Amygdala (tissue), 56 donors: ENCODE results near the gene EPS8L1.
"Not testable (repeated sequence)": the region's sequence is repeated elsewhere in the genome, so short reads cannot be mapped to it uniquely, and the experiment has no call there.

Source experiments
- DNase-seq, 56 donors: peaks; one replicate each; lab custom pipeline; 2025; lab: John Stamatoyannopoulos, UW

The EPS8L1 gene

GRCh38 chr19:55092423-55093318 lies 17.0 kb downstream of the EPS8L1 start:
- no peak for DNase-seq

- no peak for DNase-seq
Measured at GRCh38 chr19:55094456-55095259, 19.0 kb downstream of the EPS8L1 start.

DNA sequence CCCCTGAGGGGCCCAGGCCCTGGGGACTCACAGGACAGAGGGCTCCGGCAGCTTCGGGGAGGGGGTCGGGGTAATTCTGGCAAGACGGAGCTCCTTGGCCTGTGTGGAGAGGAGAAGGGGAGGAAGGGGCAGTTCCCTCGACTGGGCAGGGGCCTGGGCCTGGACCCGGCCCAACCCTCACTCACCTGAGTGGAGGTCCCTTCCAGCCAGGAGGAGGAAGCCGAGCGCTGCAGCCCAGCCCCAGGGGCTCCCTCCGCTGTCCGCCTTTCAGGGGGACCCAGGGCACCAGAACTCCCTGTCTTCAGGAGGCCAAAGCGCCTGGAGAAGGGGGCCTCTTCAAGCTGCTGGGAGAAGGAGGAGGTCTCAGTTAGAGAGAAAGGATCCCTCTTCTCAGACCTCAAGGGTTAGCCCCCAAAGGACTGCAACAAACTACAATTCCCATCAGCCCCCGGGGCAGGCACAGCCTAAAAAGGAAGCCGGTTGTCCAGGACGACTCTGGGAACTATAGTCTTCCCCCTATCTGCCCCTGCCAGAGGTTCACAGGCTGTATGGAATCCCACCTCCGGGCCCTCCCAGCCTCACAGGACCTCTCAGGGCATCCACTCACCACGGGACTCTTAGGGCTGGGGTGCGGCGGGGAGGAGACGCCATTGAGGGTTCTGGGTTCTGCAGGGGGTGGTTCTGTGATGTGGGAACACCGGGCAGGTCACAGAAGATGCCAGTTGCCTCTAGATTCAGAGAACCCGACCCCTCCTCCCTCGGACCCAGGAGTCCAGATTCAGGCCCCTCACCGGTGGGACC lies 19.8 kb downstream of the EPS8L1 start:
- DNase-seq = no peak

DNA sequence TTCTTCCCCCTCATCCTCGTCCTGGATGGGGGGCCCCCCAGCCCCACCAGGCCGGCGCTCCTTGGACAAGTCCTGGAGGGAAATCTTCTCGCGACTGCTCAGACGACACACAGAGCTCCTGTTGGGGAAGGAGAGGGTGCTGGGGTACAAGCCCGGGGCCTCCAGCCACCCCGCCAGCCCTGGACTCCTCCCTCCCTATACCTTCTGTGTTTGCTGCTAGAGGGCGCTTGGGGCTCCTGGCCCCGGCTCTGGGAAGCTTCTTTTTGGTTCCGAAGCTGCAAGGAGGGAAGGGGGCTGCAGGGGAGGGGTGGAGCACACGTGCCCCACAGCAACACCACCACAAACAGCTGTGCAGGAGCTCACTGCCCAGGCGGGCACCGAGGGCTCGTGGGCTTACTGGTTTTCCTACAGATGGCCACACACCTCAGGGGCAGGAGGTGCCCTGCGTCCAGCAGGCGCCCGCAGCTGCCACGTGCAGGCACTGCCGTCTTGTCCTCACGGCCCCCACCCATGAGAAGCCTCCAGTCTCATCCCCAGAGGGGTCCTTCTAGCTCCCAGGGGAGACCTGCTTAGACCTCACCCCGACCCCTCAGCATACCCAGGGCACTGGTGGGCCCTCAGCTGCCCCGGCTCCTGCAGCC lies 20.5 kb downstream of the EPS8L1 start:
- no peak for DNase-seq

DNA sequence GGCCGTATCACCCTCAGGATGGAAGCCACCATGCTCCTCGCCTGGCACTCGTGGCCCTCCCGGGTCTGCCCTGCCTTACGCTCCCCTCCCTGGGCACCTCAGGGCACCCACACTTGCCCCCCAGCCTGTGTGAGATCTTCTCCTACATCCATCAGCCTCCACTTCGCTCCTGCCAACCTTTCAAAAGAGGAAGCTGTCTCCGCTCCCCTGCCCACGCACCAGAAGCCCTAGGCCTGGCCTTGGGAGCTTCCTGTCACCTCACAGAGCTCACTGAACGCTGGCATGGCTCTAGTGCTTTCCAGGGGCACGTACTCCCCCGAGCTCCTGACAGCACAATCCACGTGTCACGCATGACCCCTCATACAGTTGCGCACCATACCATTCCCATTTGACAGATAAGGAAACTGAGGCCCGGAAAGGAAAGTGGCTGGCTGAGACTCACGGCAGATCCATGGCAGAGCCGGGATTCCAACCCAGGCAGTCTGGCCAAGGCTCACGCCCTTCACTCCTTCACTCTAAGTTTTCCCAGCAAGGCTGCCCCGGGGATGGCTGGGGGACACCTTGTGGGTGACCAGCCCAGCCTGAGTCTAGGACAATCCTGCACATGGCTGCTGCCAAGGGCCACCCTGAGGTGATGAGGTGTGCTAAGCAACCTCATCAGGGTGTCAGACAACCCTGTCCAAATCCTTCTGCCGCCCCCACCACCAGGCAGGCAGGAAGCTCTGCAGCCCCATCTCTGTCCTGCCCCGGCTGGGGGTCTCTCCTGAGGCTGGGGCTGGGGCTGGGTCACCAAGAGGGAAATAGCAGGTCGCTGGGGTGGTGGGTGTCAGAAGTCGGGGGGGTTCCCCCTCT lies 22.4 kb downstream of the EPS8L1 start:
- no peak for DNase-seq

DNA sequence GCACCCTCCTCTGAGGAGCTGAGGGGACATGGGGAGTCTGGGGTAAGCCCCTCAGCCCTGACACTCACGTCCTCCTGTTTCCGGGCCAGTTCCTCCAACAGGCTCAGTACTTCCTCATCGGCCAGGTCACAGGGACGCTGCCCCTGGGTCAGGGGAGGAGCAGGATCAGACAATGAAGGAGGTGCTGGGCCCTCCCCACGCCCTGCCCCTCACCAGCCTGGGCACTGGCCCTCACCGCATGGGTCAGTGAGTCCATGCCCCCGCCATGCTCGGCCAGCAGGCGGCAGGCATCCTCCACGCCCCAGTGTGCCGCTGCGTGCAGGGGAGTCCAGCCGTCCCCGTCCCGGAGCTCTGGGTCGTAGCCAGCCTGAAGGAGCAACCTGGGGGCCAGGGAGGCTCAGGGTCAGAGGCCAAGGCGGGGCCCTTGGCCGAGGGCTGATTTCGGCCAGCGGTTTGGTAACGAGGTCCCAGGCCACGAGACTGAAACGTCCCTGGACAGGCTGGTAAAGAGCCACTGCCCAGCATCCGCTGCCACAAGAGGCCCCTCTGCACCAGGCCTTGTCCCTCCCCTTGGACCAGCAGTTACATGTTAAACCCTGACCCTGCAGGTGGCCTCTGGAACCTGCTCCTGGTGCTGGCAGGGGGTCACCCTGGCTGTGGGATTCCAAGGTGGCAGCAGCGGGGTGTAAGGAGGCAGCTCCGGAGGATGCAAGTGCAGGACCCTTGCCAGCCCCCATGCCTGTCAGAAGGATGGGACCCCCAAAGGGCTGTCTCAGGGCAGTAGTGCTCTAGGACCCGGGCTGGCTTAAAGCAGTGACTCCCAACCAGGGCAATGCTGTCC lies 23.3 kb downstream of the EPS8L1 start:
- DNase-seq = no peak

GRCh38 chr19:55099557-55100506 lies 24.2 kb downstream of the EPS8L1 start:
- DNase-seq = peak in 1 of 56 donors; percentile 24

- peak in 26 of 56 donors; percentile 3 to 55 (median 24) for DNase-seq
Measured at GRCh38 chr19:55101261-55101660, 25.6 kb downstream of the EPS8L1 start.

GRCh38 chr19:55103190-55103589 lies 27.5 kb downstream of the EPS8L1 start:
- no peak for DNase-seq

DNA sequence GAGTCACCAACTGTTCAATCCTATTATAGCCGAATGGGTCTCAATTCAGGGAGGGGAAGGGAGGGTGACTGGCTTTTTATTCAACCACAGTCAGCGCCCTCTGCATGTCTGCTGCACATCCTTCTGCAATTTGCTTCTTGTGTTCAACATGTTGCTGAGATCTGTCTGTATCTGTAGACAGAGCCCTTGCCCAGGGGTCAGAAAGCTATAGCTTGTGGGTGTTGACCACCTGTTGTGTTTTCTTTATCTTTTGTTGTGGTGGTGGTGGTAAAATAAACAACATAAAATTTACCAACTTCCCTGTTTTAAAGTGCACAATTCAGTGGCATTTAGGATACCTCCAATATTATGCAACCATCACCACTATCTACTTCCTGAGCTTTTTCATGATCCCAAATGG lies 29.6 kb downstream of the EPS8L1 start:
- DNase-seq = no peak

GRCh38 chr19:55106591-55106990 lies 30.9 kb downstream of the EPS8L1 start:
- no peak for DNase-seq

GRCh38 chr19:55107252-55107651 lies 31.6 kb downstream of the EPS8L1 start:
- not testable (repeated sequence) for DNase-seq

- DNase-seq = no peak
Measured at GRCh38 chr19:55109527-55110291, 34.0 kb downstream of the EPS8L1 start.

DNA sequence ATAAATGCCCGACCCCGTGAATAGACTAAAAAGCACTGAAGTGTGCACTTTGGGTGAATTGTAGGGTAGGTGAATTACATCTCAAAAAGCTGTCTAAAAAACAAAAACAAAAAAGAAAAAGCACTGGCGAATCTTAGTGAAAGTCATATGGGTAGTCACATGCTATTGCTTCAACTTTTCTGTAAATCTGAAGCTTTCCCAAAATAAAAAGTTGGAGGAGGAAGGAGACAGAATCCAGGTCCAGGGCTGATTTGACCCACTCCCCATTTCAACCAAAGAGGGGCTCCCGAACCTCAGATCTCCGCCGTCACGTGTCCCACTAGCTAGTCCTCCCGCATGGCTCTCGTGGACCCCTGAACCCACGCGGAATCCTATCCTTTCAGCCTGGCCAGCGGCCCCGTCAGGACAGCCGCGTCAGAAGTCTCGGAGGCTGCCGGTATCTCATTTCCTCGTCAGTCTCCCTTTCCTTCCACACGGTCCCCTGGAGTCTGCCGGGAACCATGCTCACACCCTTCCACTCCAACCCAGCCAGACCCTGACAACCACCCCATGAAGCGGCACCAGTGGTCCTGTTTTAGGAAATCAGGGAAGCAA lies 35.7 kb downstream of the EPS8L1 start:
- no peak for DNase-seq

GRCh38 chr19:55112246-55112776 lies 36.6 kb downstream of the EPS8L1 start:
- DNase-seq = no peak
